PC-9 (cell line): ENCODE measurements around the gene KBTBD4. TPM values are rescaled to one million over a fixed set of nuclear protein-coding genes. Genes with fewer than 3 reads are reported as not detected.
"Not testable (repeated sequence)": the region's sequence is repeated elsewhere in the genome, so short reads cannot be mapped to it uniquely, and the experiment has no call there.

Source experiments
- BruUV-seq: library from RNA; stranded (reverse); fragments of 400-500 nt; replicated peaks from 2 replicates; lab custom pipeline; 2021; lab: Mats Ljungman, UMichigan
- CTCF ChIA-PET: fragments of 300-600 bp; sonication (Branson Sonifier 250); formaldehyde crosslinking; loops from one replicate; lab custom pipeline; 2022; ENCODE audit warnings: antibody characterized with exemption; lab: Charles Lee
- POLR2A ChIA-PET: fragments of 300-600 bp; sonication (Branson Sonifier 250); formaldehyde crosslinking; loops from one replicate; lab custom pipeline; 2022; ENCODE audit warnings: antibody characterized with exemption; ENCODE audit not compliant: unreplicated experiment; lab: Charles Lee
- DNase-seq, 2 experiments: peaks; one replicate each; pipeline versions ENCODE4 v3.0.0 to v3.0.0-alpha.2; 2015 to 2022; ENCODE audit warnings: mixed read lengths in 1 of 2
- H2AFZ ChIP-seq: fragments of 200-600 bp; sonication (generic); 2 replicates; pipeline ENCODE4 v1.8.1; 2017; ENCODE audit warnings: antibody characterized with exemption
- H3F3A ChIP-seq: fragments of 200-600 bp; sonication (generic); 2 replicates; pipeline ENCODE4 v1.8.1; 2017; ENCODE audit warnings: antibody characterized with exemption, mild to moderate bottlenecking, low read depth; ENCODE audit not compliant: insufficient read depth
- H3K27ac ChIP-seq: fragments of 200-600 bp; sonication (generic); 2 replicates; pipeline ENCODE4 v1.6.1; 2016; ENCODE audit warnings: mixed run types
- H3K27me3 ChIP-seq: fragments of 200-600 bp; sonication (generic); 2 replicates; pipeline ENCODE4 v1.6.1; 2016; ENCODE audit warnings: low read depth, mixed run types; ENCODE audit not compliant: insufficient read depth
- H3K36me3 ChIP-seq: fragments of 200-600 bp; sonication (generic); 2 replicates; pipeline ENCODE4 v1.6.1; 2016; ENCODE audit warnings: low read depth, mixed run types
- H3K4me1 ChIP-seq: fragments of 200-600 bp; sonication (generic); replicated peaks from 2 replicates; pipeline ENCODE4 v1.6.1; 2016; ENCODE audit warnings: mixed run types; ENCODE audit not compliant: insufficient read depth
- H3K4me2 ChIP-seq: fragments of 200-600 bp; sonication (generic); 2 replicates; pipeline ENCODE4 v1.6.1; 2017; ENCODE audit warnings: mixed run types
- H3K4me3 ChIP-seq: fragments of 200-600 bp; sonication (generic); 2 replicates; pipeline ENCODE4 v1.6.1; 2016; ENCODE audit warnings: mixed run types
- H3K79me2 ChIP-seq: fragments of 200-600 bp; sonication (generic); 2 replicates; pipeline ENCODE4 v1.6.1; 2017; ENCODE audit warnings: low read depth, mixed run types
- H3K9me2 ChIP-seq: fragments of 200-600 bp; sonication (generic); 2 replicates; pipeline ENCODE4 v1.8.1; 2017; ENCODE audit warnings: mild to moderate bottlenecking; ENCODE audit not compliant: insufficient read depth
- H3K9me3 ChIP-seq: fragments of 200-600 bp; sonication (generic); 2 replicates; pipeline ENCODE4 v1.8.1; 2016; ENCODE audit warnings: low read depth; ENCODE audit not compliant: insufficient read depth
- H4K20me1 ChIP-seq: fragments of 200-600 bp; sonication (generic); 2 replicates; pipeline ENCODE4 v1.8.1; 2017; ENCODE audit not compliant: insufficient read depth
- CTCF ChIP-seq: fragments of 200-600 bp; sonication (generic); conservative IDR thresholded peaks from 2 replicates; pipeline ENCODE4 v1.6.1; 2017; ENCODE audit warnings: mixed run types, antibody characterized with exemption, mild to moderate bottlenecking, moderate library complexity
- EZH2 ChIP-seq: fragments of 200-600 bp; sonication (generic); IDR thresholded peaks from 2 replicates; pipeline ENCODE4 v1.8.0; 2017; ENCODE audit warnings: antibody characterized with exemption, low read depth
- intact Hi-C: fragments of 100-400 bp; cut with micrococcal nuclease; formaldehyde crosslinking; loops from one replicate; pipeline ENCODE4 v1.10.0; 2022; ENCODE audit not compliant: unreplicated experiment
- total RNA-seq: library from RNA; stranded (reverse); gene quantifications from 2 replicates; pipeline ENCODE4 v1.2.3, GENCODE V29; 2021

KBTBD4 gene
- total RNA-seq, 1 experiment from 2014 or later = 20.3 TPM

GRCh38 chr11:47562393-47562792 lies 16.4 kb downstream of the KBTBD4 start:
- DNase-seq, H3K27ac ChIP-seq, BruUV-seq, CTCF ChIA-PET, H3K4me3 ChIP-seq, H3K9me3 ChIP-seq, H3K36me3 ChIP-seq, POLR2A ChIA-PET, H3K9me2 ChIP-seq, intact Hi-C loops, H3K4me2 ChIP-seq, H4K20me1 ChIP-seq, H3K27me3 ChIP-seq, H2AFZ ChIP-seq: not testable (repeated sequence)
- H3K79me2 ChIP-seq = peaks cover 30% of the 10 kb centered on the region
- peaks cover 17% of the 10 kb centered on the region for H3K4me1 ChIP-seq
- peaks cover 27% of the 10 kb centered on the region for H3F3A ChIP-seq

GRCh38 chr11:47560426-47560825 lies 18.3 kb downstream of the KBTBD4 start:
- H4K20me1 ChIP-seq = no peaks in the 10 kb centered on the region
- no peaks in the 10 kb centered on the region for H3K36me3 ChIP-seq
- ChIA-PET POLR2A (no interaction called here), CTCF (interaction anchor here (0.7 kb wide), 1 partner anchor 1147 kb away, joined by 6 read pairs; no protein-coding TSS in a partner anchor)
- H3K27me3 ChIP-seq = no peaks in the 10 kb centered on the region
- H3K4me1 ChIP-seq = peaks cover 8% of the 10 kb centered on the region
- peak overlapping the region; percentile 28 for H3K27ac ChIP-seq
- no peak for TF ChIP-seq EZH2
- no peak for TF ChIP-seq CTCF
- intact Hi-C loops = no loop called here
- BruUV-seq = no TSS peak
- H3K79me2 ChIP-seq = peaks cover 11% of the 10 kb centered on the region
- no peaks in the 10 kb centered on the region for H3K9me3 ChIP-seq
- H3K4me2 ChIP-seq = peak overlapping the region; percentile 18
- no peak overlapping the region for H2AFZ ChIP-seq
- H3F3A ChIP-seq = peaks cover 27% of the 10 kb centered on the region
- DNase-seq = no peak
- H3K4me3 ChIP-seq = no peak overlapping the region
- no peaks in the 10 kb centered on the region for H3K9me2 ChIP-seq

- no peaks in the 10 kb centered on the region for H3K9me2 ChIP-seq
- TF ChIP-seq CTCF = no peak
- CTCF ChIA-PET = no interaction called here
- H4K20me1 ChIP-seq = no peaks in the 10 kb centered on the region
- intact Hi-C loops = no loop called here
- H3K27ac ChIP-seq = no peak overlapping the region
- no peaks in the 10 kb centered on the region for H3K36me3 ChIP-seq
- H3K9me3 ChIP-seq = no peaks in the 10 kb centered on the region
- H3K79me2 ChIP-seq = peaks cover 6% of the 10 kb centered on the region; the same call in 1 of the 2 replicates
- no peak overlapping the region for H3K4me2 ChIP-seq
- H3K4me3 ChIP-seq = no peak overlapping the region
- peaks cover 9% of the 10 kb centered on the region for H3K4me1 ChIP-seq
- DNase-seq = no peak
- BruUV-seq = no TSS peak
- no peak overlapping the region for H2AFZ ChIP-seq
- POLR2A ChIA-PET = no interaction called here
- H3F3A ChIP-seq = peaks cover 32% of the 10 kb centered on the region
- no peaks in the 10 kb centered on the region for H3K27me3 ChIP-seq
These were observed 20.1 kb downstream of the KBTBD4 start for GRCh38 chr11:47558695-47559094.

- Histone ChIP-seq H3F3A (peaks cover 29% of the 10 kb centered on the region; the same call in 1 of the 2 replicates), H3K4me1 (peaks cover 14% of the 10 kb centered on the region), H3K79me2 (peaks cover 12% of the 10 kb centered on the region)
- POLR2A ChIA-PET, H3K9me3 ChIP-seq, H3K36me3 ChIP-seq, H2AFZ ChIP-seq, H3K27ac ChIP-seq, H3K4me2 ChIP-seq, H3K4me3 ChIP-seq, H3K9me2 ChIP-seq, DNase-seq, BruUV-seq, intact Hi-C loops, H3K27me3 ChIP-seq, H4K20me1 ChIP-seq: not testable (repeated sequence)
- CTCF ChIA-PET = interaction anchor here (0.7 kb wide), 1 partner anchor 53 kb away, joined by 3 read pairs; no protein-coding TSS in a partner anchor
These were observed 21.8 kb downstream of the KBTBD4 start for GRCh38 chr11:47557004-47557403.
